GOT3 (cell line): ENCODE measurements around the gene FAIM2.

ENCODE experiments used
- DNase-seq: peaks from one replicate; lab custom pipeline; 2025; ENCODE audit warnings: mixed read lengths; lab: John Stamatoyannopoulos, UW

Gene FAIM2

GRCh38 chr12:49824416-49824815 lies 79.3 kb downstream of the FAIM2 start:
- no peak for DNase-seq

- DNase-seq: no peak
These were observed 79.7 kb downstream of the FAIM2 start for GRCh38 chr12:49823951-49824350.

GRCh38 chr12:49823350-49823749 lies 80.3 kb downstream of the FAIM2 start:
- DNase-seq: no peak

GRCh38 chr12:49821373-49822287 lies 82.1 kb downstream of the FAIM2 start:
- no peak for DNase-seq

- no peak for DNase-seq
These were observed 83.9 kb downstream of the FAIM2 start for GRCh38 chr12:49819786-49820185.

- DNase-seq: no peak
These were observed 85.3 kb downstream of the FAIM2 start for GRCh38 chr12:49818241-49818895.
